Liver (tissue), 9 donors: Measurements from ENCODE around the gene SPATA2L. TPM values are rescaled to one million over a fixed set of nuclear protein-coding genes. Genes with fewer than 3 reads are reported as not detected.

Source experiments
- DNase-seq: peaks from one replicate; pipeline ENCODE4 v3.0.0-alpha.2; 2017; ENCODE audit warnings: low spot score
- H3K27ac ChIP-seq, 2 donors: one replicate each; pipeline ENCODE4 v1.7.0; 2013; ENCODE audit warnings: inconsistent platforms in 2 of 2, low read length in 2 of 2, control low read depth in 1 of 2, low read depth in 1 of 2, mild to moderate bottlenecking in 1 of 2
- H3K27me3 ChIP-seq, 4 donors: one replicate each; pipeline versions ENCODE4 v1.6.1 to v1.7.0; 2013; ENCODE audit warnings: low read length in 3 of 4, inconsistent platforms in 1 of 4, mild to moderate bottlenecking in 1 of 4, moderate library complexity in 1 of 4; ENCODE audit not compliant: control insufficient read depth in 4 of 4, insufficient read depth in 4 of 4
- H3K36me3 ChIP-seq, 4 donors: one replicate each; pipeline versions ENCODE4 v1.6.1 to v1.7.0; 2013; ENCODE audit warnings: low read length in 3 of 4, mild to moderate bottlenecking in 3 of 4, low read depth in 1 of 4, moderate library complexity in 1 of 4; ENCODE audit not compliant: control insufficient read depth in 4 of 4, insufficient read depth in 3 of 4
- H3K4me1 ChIP-seq, 4 donors: one replicate each; pipeline versions ENCODE4 v1.6.1 to v1.7.0; 2013; ENCODE audit warnings: low read length in 3 of 4, mild to moderate bottlenecking in 3 of 4, moderate library complexity in 1 of 4; ENCODE audit not compliant: control insufficient read depth in 4 of 4, insufficient read depth in 4 of 4
- H3K4me3 ChIP-seq, 3 donors: one replicate each; pipeline versions ENCODE4 v1.6.1 to v1.7.0; 2013; ENCODE audit warnings: low read length in 3 of 3, control low read depth in 1 of 3, low read depth in 1 of 3, mild to moderate bottlenecking in 1 of 3
- H3K9ac ChIP-seq, 2 donors: one replicate each; pipeline ENCODE4 v1.7.0; 2013; ENCODE audit warnings: low read length in 2 of 2, mild to moderate bottlenecking in 2 of 2, moderate library complexity in 2 of 2, control low read depth in 1 of 2, low read depth in 1 of 2
- H3K9me3 ChIP-seq, 4 donors: one replicate each; pipeline versions ENCODE4 v1.6.1 to v1.7.0; 2013; ENCODE audit warnings: low read length in 3 of 4; ENCODE audit not compliant: control insufficient read depth in 4 of 4
- EGR1 ChIP-seq, 2 donors: IDR thresholded peaks; 2 replicates each; pipeline ENCODE4 v1.6.1; 2016 to 2018; ENCODE audit warnings: antibody characterized with exemption in 2 of 2, low read depth in 2 of 2
- FOXA1 ChIP-seq: IDR thresholded peaks from 2 replicates; pipeline ENCODE4 v1.6.1; 2016; ENCODE audit warnings: antibody characterized with exemption
- FOXA2 ChIP-seq: IDR thresholded peaks from 2 replicates; pipeline ENCODE4 v1.6.1; 2016; ENCODE audit warnings: antibody characterized with exemption
- GABPA ChIP-seq, 2 donors: IDR thresholded peaks in 1 of 2; conservative IDR thresholded peaks in 1 of 2; 2 replicates each; pipeline ENCODE4 v1.6.1; 2016; ENCODE audit warnings: antibody characterized with exemption in 2 of 2, mild to moderate bottlenecking in 1 of 2, moderate library complexity in 1 of 2
- HNF4A ChIP-seq, 2 donors: conservative IDR thresholded peaks; 2 replicates each; pipeline ENCODE4 v1.6.1; 2016; ENCODE audit warnings: antibody characterized with exemption in 2 of 2, mild to moderate bottlenecking in 2 of 2
- HNF4G ChIP-seq: IDR thresholded peaks from 2 replicates; pipeline ENCODE4 v1.6.1; 2016; ENCODE audit warnings: antibody characterized with exemption
- JUND ChIP-seq, 2 donors: IDR thresholded peaks; 2 replicates each; pipeline ENCODE4 v1.6.1; 2016; ENCODE audit warnings: antibody characterized with exemption in 2 of 2
- MAX ChIP-seq: IDR thresholded peaks from 2 replicates; pipeline ENCODE4 v1.6.1; 2016; ENCODE audit warnings: antibody characterized with exemption
- NR2F2 ChIP-seq: IDR thresholded peaks from 2 replicates; pipeline ENCODE4 v1.6.1; 2016; ENCODE audit warnings: antibody characterized with exemption
- RAD21 ChIP-seq, 2 donors: IDR thresholded peaks; 2 replicates each; pipeline ENCODE4 v1.6.1; 2016; ENCODE audit warnings: antibody characterized with exemption in 2 of 2, mild to moderate bottlenecking in 2 of 2
- REST ChIP-seq: IDR thresholded peaks from 2 replicates; pipeline ENCODE4 v1.6.1; 2016; ENCODE audit warnings: antibody characterized with exemption, mild to moderate bottlenecking
- RXRA ChIP-seq, 2 donors: IDR thresholded peaks; 2 replicates each; pipeline ENCODE4 v1.6.1; 2017 to 2018; ENCODE audit warnings: antibody characterized with exemption in 2 of 2, mild to moderate bottlenecking in 1 of 2
- SP1 ChIP-seq: IDR thresholded peaks from 2 replicates; pipeline ENCODE4 v1.6.1; 2018; ENCODE audit warnings: antibody characterized with exemption, mild to moderate bottlenecking
- TAF1 ChIP-seq: conservative IDR thresholded peaks from 2 replicates; pipeline ENCODE4 v1.6.1; 2016; ENCODE audit warnings: antibody characterized with exemption, mild to moderate bottlenecking
- YY1 ChIP-seq: IDR thresholded peaks from 2 replicates; pipeline ENCODE4 v1.6.1; 2016; ENCODE audit warnings: antibody characterized with exemption, mild to moderate bottlenecking
- WGBS: extraction: QIAGEN DNeasy Blood & Tissue Kit; methylation state at CpG from one replicate; pipeline ENCODE4 v1.1.7; 2013; 5-methylcytosine and 5-hydroxymethylcytosine counted together
- polyA plus RNA-seq, 2 donors: library from polyadenylated mRNA; stranded (reverse) in 1 of 2; unstranded in 1 of 2; fragments of 200-250 nt in 1 of 2; fragments of >200 nt in 1 of 2; fragmentation: Nextera tagmentation in 1 of 2; extraction: Ambion mirVana in 1 of 2; gene quantifications; one replicate each; pipeline versions ENCODE4 v1.2.1 to v1.2.3, GENCODE V29; 2013 to 2015
- total RNA-seq, 2 donors: library from RNA; depleted of rRNA; stranded (reverse); fragments of >200 nt; gene quantifications; one replicate each; pipeline ENCODE4 v1.2.3, GENCODE V29; 2014
- TF ChIP-seq, protein P1 (sequence below): IDR thresholded peaks from 2 replicates; pipeline ENCODE4 v1.6.1; 2016; ENCODE audit warnings: antibody characterized with exemption
- TF ChIP-seq, protein P2 (sequence below): fragments of 150-350 bp; IDR thresholded peaks from 2 replicates; pipeline ENCODE4 v1.5.1; 2017; ENCODE audit warnings: improper control_type of control experiment, low read depth, low read length; ENCODE audit not compliant: missing input control
- TF ChIP-seq, protein P3 (sequence below): IDR thresholded peaks from 2 replicates; pipeline ENCODE4 v1.6.1; 2016; ENCODE audit warnings: antibody characterized with exemption
- donor health status: healthy.
- donor health status: healthy.
- donor health status: healthy.
- donor health status: healthy.
- donor health status: healthy.

Gene SPATA2L, protein sequence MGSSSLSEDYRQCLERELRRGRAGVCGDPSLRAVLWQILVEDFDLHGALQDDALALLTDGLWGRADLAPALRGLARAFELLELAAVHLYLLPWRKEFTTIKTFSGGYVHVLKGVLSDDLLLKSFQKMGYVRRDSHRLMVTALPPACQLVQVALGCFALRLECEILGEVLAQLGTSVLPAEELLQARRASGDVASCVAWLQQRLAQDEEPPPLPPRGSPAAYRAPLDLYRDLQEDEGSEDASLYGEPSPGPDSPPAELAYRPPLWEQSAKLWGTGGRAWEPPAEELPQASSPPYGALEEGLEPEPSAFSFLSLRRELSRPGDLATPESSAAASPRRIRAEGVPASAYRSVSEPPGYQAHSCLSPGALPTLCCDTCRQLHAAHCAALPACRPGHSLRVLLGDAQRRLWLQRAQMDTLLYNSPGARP
- 10 to 100 TPM in 1 of 2 donors, 1 to 10 TPM in 1; 5.9 to 11.3 TPM for total RNA-seq
- polyA plus RNA-seq: 1 to 10 TPM; 4.6 to 7.8 TPM

DNA sequence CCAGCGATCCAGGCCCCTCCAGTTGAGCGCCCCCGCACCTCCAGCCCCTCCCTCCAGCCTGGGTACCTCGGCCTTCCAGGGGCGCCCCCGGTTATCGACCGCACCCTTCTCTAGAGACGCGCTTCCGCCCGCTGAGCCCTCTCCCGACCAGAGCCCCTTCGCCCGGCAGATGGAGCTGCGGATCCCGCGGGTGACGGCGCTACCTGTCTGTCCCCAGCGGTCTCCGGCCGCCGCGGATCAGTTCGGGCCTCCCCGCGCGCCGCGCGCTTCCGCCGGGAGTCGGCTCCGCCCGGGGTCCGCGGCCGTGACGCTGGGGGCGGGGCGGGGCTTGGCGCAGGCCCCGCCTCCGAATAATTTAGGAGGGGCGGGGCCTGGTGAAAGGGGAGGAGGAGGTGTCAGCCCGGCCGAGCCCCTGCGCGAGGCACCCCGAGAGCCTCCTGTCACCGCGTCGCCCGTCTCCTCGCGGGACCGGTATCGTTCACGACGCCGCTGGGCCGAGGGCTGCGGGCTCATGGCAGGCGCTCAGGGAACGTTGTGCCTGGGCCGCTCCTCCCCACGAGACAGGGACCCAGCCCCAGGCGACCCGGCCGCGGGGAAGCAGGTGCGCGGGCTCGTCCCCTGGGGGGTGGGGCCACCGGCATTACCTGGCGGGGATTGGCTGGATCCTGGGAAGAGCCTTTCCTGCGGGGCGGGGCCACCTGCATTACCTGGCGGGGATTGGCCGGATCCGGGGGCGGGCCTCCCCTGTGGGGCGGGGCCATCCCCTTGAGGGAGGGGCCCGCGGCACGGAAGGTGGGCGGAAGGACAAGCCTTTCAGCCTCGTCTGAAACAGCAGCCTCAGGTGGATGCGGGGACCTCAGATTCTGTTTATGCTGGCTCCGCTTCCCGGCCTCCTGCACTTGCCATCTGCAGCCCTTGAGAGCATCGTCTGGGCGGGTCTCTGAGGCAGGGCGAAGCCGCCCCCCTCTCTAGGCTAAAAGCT lies at the start of gene SPATA2L:
TSS of gene SPATA2L (minus strand) at position 281 of the 982 bp plus-strand sequence. CDS start 473 bp downstream, outside the sequence.
- DNase-seq: peak; percentile 94
- whole genome bisulfite sequencing: under 1% methylated on average over 97 of the region's 97 CpGs
- TF ChIP-seq RXRA (IDR thresholded peaks at IDR 0.05) (no peak), GABPA (IDR thresholded peaks at IDR 0.05 in 1 of 2, conservative IDR thresholded peaks at IDR 0.05 in 1 of 2) (no peak), REST (peak; percentile 14), SP1 (peak; percentile 80), NR2F2 (no peak), EGR1 (IDR thresholded peaks at IDR 0.05; ENCODE audit: low read depth in 2 of 2) (peak in 1 of 2 donors; percentile 58), FOXA1 (no peak), FOXA2 (no peak), TAF1 (no peak), HNF4A (conservative IDR thresholded peaks at IDR 0.05) (no peak), JUND (IDR thresholded peaks at IDR 0.05) (no peak), MAX (no peak), HNF4G (no peak), RAD21 (IDR thresholded peaks at IDR 0.05) (no peak), YY1 (peak; percentile 63)
- TF ChIP-seq, protein P1, sequence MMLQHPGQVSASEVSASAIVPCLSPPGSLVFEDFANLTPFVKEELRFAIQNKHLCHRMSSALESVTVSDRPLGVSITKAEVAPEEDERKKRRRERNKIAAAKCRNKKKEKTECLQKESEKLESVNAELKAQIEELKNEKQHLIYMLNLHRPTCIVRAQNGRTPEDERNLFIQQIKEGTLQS: no peak
- TF ChIP-seq, protein P2, sequence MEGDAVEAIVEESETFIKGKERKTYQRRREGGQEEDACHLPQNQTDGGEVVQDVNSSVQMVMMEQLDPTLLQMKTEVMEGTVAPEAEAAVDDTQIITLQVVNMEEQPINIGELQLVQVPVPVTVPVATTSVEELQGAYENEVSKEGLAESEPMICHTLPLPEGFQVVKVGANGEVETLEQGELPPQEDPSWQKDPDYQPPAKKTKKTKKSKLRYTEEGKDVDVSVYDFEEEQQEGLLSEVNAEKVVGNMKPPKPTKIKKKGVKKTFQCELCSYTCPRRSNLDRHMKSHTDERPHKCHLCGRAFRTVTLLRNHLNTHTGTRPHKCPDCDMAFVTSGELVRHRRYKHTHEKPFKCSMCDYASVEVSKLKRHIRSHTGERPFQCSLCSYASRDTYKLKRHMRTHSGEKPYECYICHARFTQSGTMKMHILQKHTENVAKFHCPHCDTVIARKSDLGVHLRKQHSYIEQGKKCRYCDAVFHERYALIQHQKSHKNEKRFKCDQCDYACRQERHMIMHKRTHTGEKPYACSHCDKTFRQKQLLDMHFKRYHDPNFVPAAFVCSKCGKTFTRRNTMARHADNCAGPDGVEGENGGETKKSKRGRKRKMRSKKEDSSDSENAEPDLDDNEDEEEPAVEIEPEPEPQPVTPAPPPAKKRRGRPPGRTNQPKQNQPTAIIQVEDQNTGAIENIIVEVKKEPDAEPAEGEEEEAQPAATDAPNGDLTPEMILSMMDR: no peak
- TF ChIP-seq, protein P3, sequence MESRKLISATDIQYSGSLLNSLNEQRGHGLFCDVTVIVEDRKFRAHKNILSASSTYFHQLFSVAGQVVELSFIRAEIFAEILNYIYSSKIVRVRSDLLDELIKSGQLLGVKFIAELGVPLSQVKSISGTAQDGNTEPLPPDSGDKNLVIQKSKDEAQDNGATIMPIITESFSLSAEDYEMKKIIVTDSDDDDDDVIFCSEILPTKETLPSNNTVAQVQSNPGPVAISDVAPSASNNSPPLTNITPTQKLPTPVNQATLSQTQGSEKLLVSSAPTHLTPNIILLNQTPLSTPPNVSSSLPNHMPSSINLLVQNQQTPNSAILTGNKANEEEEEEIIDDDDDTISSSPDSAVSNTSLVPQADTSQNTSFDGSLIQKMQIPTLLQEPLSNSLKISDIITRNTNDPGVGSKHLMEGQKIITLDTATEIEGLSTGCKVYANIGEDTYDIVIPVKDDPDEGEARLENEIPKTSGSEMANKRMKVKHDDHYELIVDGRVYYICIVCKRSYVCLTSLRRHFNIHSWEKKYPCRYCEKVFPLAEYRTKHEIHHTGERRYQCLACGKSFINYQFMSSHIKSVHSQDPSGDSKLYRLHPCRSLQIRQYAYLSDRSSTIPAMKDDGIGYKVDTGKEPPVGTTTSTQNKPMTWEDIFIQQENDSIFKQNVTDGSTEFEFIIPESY: no peak
- H3K4me3 ChIP-seq: peak within 1 kb of the TSS; percentile 66 to 82 (median 73)
- H3K9me3 ChIP-seq: no peaks in the 10 kb centered on the region
- H3K36me3 ChIP-seq: peaks cover 0 to 3% (median 0%) of the 10 kb centered on the region in 4 donors
- peak within 1 kb of the TSS in 1 of 2 donors; percentile 90 for H3K9ac ChIP-seq
- H3K27ac ChIP-seq: peak within 1 kb of the TSS; percentile 80 to 96
- no peaks in the 10 kb centered on the region for H3K27me3 ChIP-seq
- H3K4me1 ChIP-seq: peaks cover 8 to 34% (median 19%) of the 10 kb centered on the region in 4 donors
